ENCODE data around the gene WASL. TPM values are rescaled to one million over a fixed set of nuclear protein-coding genes. Genes with fewer than 3 reads are reported as not detected.

Gene WASL
- total and polyA plus RNA-seq, 7 donors: 32.4 to 80.5 (median 43.4) TPM

GRCh38 chr7:123657304-123657685 lies 91.5 kb downstream of the WASL start:
- Histone ChIP-seq H3K9me3 (no peaks in the 10 kb centered on the region), H3K4me3 (no peak overlapping the region), H3K27ac (no peak overlapping the region), H3K36me3 (no peaks in the 10 kb centered on the region), H3K27me3 (peaks cover 0 to 3% (median 0%) of the 10 kb centered on the region in 3 donors), H3K4me1 (no peaks in the 10 kb centered on the region)
- intact Hi-C loops (cut with DNase I): no loop called here
- DNase-seq: no peak
- 39 to 72% methylated on average over 1 of the region's 1 CpG for WGBS, 2 donors
- TF ChIP-seq EP300 (IDR thresholded peaks at IDR 0.05): no peak
- TF ChIP-seq POLR2AphosphoS5 (IDR thresholded peaks at IDR 0.05): no peak
- TF ChIP-seq CTCF (IDR thresholded peaks at IDR 0.05): no peak
- TF ChIP-seq POLR2A (IDR thresholded peaks at IDR 0.05): no peak

GRCh38 chr7:123656544-123657303 lies 92.1 kb downstream of the WASL start:
- intact Hi-C loops (cut with DNase I): no loop called here
- Histone ChIP-seq H3K4me3 (no peak overlapping the region), H3K9me3 (no peaks in the 10 kb centered on the region), H3K36me3 (no peaks in the 10 kb centered on the region), H3K27ac (no peak overlapping the region), H3K4me1 (no peaks in the 10 kb centered on the region), H3K27me3 (no peaks in the 10 kb centered on the region)
- 84 to 85% methylated on average over 6 of the region's 6 CpGs for WGBS, 2 donors
- no peak for DNase-seq
- TF ChIP-seq CTCF (IDR thresholded peaks at IDR 0.05): no peak
- TF ChIP-seq POLR2AphosphoS5 (IDR thresholded peaks at IDR 0.05): no peak
- TF ChIP-seq EP300 (IDR thresholded peaks at IDR 0.05): no peak
- TF ChIP-seq POLR2A (IDR thresholded peaks at IDR 0.05): no peak

GRCh38 chr7:123655614-123656013 lies 93.2 kb downstream of the WASL start, which contains the start of gene LMOD2:
Gene LMOD2, plus strand, starts transcription at chr7:123655866. Its CDS starts 98 bp downstream, at chr7:123655964.
- Histone ChIP-seq H3K27me3 (no peaks in the 10 kb centered on the region), H3K4me1 (no peaks in the 10 kb centered on the region), H3K4me3 (no peak within 1 kb of the TSS), H3K27ac (no peak within 1 kb of the TSS), H3K36me3 (no peaks in the 10 kb centered on the region), H3K9me3 (no peaks in the 10 kb centered on the region)
- intact Hi-C loops (cut with DNase I): no loop called here
- no peak for TF ChIP-seq POLR2A (IDR thresholded peaks at IDR 0.05)
- no peak for TF ChIP-seq POLR2AphosphoS5 (IDR thresholded peaks at IDR 0.05)
- no peak for TF ChIP-seq CTCF (IDR thresholded peaks at IDR 0.05)
- no peak for TF ChIP-seq EP300 (IDR thresholded peaks at IDR 0.05)
- no peak for DNase-seq
- 78 to 86% methylated on average over 6 of the region's 6 CpGs for WGBS, 2 donors

- TF ChIP-seq CTCF (IDR thresholded peaks at IDR 0.05) (no peak), POLR2AphosphoS5 (IDR thresholded peaks at IDR 0.05) (no peak), POLR2A (IDR thresholded peaks at IDR 0.05) (no peak), EP300 (IDR thresholded peaks at IDR 0.05) (no peak)
- H3K4me3 ChIP-seq: no peak overlapping the region
- H3K27ac ChIP-seq: no peak overlapping the region
- 85 to 89% methylated on average over 6 of the region's 6 CpGs for WGBS, 2 donors
- intact Hi-C loops (cut with DNase I): no loop called here
- no peaks in the 10 kb centered on the region for H3K36me3 ChIP-seq
- no peaks in the 10 kb centered on the region for H3K27me3 ChIP-seq
- H3K4me1 ChIP-seq: no peaks in the 10 kb centered on the region
- DNase-seq: no peak
- no peaks in the 10 kb centered on the region for H3K9me3 ChIP-seq
Observed at GRCh38 chr7:123653162-123653561, 95.6 kb downstream of the WASL start.
